IPS-NIHi7 (cell line): ENCODE data around the gene SLC12A6.
"Not testable (repeated sequence)": the region's sequence is repeated elsewhere in the genome, so short reads cannot be mapped to it uniquely, and the experiment has no call there.

Experiments used
- DNase-seq: peaks from one replicate; pipeline ENCODE4 v3.0.0; 2012; ENCODE audit warnings: mixed read lengths; ENCODE audit errors: extremely low spot score

SLC12A6 gene

GRCh38 chr15:34337557-34338306 is at the start of gene SLC12A6:
SLC12A6 (minus strand) TSS chr15:34337781; CDS start chr15:34336680, 1,101 bp downstream.
- DNase-seq: peak; percentile 92

GRCh38 chr15:34381829-34382521 is 44.4 kb upstream of the SLC12A6 start:
- DNase-seq: not testable (repeated sequence)

- DNase-seq: not testable (repeated sequence)
Measured at GRCh38 chr15:34380491-34380890, 42.9 kb upstream of the SLC12A6 start.

GRCh38 chr15:34376856-34377255 is 39.3 kb upstream of the SLC12A6 start:
- no peak for DNase-seq

GRCh38 chr15:34375541-34375940 is 38.0 kb upstream of the SLC12A6 start:
- not testable (repeated sequence) for DNase-seq

- no peak for DNase-seq
Measured at GRCh38 chr15:34374816-34375215, 37.2 kb upstream of the SLC12A6 start.

GRCh38 chr15:34373951-34374350 is 36.4 kb upstream of the SLC12A6 start:
- no peak for DNase-seq

GRCh38 chr15:34370643-34371042 is 33.1 kb upstream of the SLC12A6 start:
- no peak for DNase-seq

GRCh38 chr15:34370129-34370528 is 32.5 kb upstream of the SLC12A6 start:
- DNase-seq: no peak

GRCh38 chr15:34367101-34368081 is 29.8 kb upstream of the SLC12A6 start, which contains the start of gene LPCAT4:
LPCAT4 (minus strand) TSS chr15:34367196; CDS start chr15:34367100, 96 bp downstream.
- DNase-seq: peak; percentile 96

- peak; percentile 83 for DNase-seq
Measured at GRCh38 chr15:34366271-34367065, 28.9 kb upstream of the SLC12A6 start.

GRCh38 chr15:34365836-34366235 is 28.3 kb upstream of the SLC12A6 start:
- DNase-seq: no peak

- DNase-seq: no peak
Measured at GRCh38 chr15:34365091-34365825, 27.7 kb upstream of the SLC12A6 start.

- DNase-seq: no peak
Measured at GRCh38 chr15:34364041-34364440, 26.5 kb upstream of the SLC12A6 start.

- DNase-seq: no peak
Measured at GRCh38 chr15:34362047-34362773, 24.6 kb upstream of the SLC12A6 start.

- no peak for DNase-seq
Measured at GRCh38 chr15:34361278-34361677, 23.7 kb upstream of the SLC12A6 start.

GRCh38 chr15:34360298-34360697 is 22.7 kb upstream of the SLC12A6 start:
- peak; percentile 55 for DNase-seq

GRCh38 chr15:34359416-34359815 is 21.8 kb upstream of the SLC12A6 start:
- DNase-seq: no peak

GRCh38 chr15:34358948-34359347 is 21.4 kb upstream of the SLC12A6 start:
- DNase-seq: no peak

GRCh38 chr15:34358367-34358766 is 20.8 kb upstream of the SLC12A6 start:
- DNase-seq: peak; percentile 42
